ENCODE measurements around the gene BRAF.
A peak's percentile ranks its signal among the peaks of the same experiment; 100 is the strongest.
"Not testable (repeated sequence)": the region's sequence is repeated elsewhere in the genome, so short reads cannot be mapped to it uniquely, and the experiment has no call there.

Gene BRAF

DNA sequence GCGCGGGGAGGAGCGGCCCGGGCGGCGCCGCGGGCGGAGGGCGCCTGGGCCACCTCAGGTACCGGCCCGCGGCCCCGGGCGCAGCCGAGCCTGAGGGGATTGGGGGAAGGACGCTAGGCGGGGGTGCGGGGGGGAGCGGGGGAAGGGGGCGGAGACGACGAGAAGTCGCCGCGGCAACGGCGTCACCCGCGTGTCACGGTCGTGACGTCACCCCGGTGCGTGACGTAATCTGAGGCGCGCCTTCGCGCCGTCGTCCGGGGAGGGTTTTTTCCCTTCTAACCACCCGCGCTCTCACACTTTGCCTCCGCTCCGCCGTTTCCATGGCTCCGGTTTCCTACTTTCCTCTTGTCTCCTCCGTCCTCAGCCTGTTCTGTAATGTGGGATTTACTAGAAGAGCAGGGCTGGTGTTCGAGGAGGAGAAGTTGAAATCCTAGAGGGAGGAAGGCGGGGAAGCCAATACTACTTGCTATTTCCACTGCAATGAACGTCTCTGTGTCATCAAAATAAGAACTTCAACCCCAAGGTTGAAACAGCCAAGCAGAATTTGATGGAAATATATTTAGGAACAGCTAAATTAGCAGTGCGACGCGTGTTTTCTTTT is at the start of gene BRAF:
Gene BRAF, minus strand, starts transcription at position 109 of the 601 bp plus-strand sequence. CDS start 226 bp downstream, outside the sequence.
- DNase-seq (ENCODE audit: low read depth in 2 of 2): peak; percentile 89 to 90

DNA sequence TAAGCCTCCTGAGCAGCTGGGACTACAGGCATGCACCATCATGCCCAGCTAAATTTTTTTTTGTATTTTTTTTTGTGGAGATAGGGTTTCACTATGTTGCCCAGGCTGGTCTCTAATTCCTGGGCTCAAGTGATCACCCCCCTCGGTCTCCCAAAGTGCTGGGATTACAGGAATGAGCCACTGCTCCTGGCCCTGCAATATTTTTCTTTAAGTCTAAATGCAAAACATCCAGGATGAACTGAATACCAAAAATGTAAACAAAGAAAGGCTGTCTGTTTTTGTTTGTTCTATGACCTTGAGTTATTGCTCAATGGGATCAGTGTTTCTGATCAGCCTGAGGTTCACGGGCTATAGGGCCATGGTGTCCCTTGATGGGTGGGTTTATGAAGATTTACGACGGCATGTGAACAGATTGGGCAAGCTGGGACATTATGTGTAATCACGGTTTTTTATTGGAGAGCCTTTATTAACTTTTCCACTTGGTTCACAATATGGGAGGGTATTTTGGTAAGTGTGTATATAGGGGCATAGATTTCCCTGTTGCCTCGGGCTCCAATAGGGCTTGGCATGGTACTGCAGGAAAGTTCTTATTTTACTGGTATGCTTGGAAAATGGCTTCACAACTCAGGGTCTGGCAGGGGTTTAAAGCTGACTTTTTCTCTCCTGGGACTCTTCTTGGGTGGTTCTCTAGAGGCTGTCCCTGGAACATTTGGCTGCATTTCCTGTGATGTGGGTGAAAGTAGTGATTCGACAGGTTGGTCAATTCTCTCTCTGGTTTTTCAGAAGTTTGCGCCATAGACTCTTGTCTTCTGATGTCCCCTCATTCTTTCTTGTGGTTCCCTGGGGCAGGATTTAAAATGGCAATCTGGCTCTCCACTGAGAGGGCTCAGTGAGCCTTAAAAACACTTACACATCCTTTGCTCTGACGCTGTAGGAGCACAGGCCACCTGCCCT is 48.4 kb upstream of the BRAF start:
- no peak for DNase-seq (ENCODE audit: low read depth in 2 of 2)

GRCh38 chr7:140972344-140972743 is 47.6 kb upstream of the BRAF start:
- DNase-seq (ENCODE audit: low read depth in 2 of 2): no peak

DNA sequence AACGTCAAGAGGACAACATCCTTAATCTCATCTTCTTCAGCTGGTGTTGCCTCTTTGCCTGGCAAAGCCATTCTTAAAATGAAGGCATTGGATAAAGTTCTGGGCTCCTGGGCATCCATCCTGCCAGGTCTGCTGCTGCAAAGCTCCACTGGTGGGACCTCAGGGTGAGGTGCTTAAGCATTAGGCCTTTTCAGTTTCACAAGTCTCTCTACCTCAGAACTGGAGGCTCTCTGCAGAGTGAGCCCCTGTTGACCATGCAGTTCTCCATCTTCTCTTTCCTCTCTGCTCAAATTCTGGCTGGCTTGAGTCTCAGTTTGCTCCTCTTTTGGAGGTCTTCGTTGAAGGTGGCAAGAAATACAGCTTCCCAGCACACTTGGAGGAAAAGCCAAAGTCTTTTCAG is 42.7 kb upstream of the BRAF start:
- no peak for DNase-seq (ENCODE audit: low read depth in 2 of 2)

DNA sequence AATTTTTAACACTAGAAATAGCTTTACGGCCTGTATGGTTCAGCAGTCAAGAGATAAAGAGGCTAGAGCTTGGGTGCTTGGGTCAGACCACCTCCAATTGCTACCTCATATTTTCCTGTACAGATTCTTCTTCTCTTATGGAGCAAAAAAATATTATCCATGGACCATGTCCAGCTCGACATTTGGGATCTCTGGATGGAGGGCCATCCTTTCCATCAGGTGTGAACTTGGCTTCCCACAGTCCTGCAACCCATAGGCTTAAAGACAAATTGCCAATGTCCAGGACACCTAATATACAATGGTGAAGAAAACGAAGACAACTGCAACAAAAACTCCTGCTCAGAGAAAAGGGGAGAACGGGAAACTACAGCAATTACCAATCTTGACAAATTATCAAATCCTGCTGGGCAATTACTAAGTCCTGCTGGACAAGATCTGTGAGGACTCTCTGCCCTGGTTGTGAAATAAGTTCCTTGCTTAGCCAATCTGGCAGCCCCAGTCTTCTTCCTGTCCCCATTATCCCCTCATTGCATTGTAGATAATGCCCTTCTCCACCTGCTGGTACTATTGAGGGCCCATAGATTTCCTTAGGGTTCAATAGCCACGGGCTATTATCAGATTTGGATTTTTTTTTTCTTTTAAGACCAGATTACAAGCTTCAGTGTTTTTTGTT is 42.0 kb upstream of the BRAF start:
- DNase-seq (ENCODE audit: low read depth in 2 of 2): no peak

- DNase-seq (ENCODE audit: low read depth in 2 of 2): no peak
Observed at GRCh38 chr7:140961117-140961516, 36.4 kb upstream of the BRAF start.

GRCh38 chr7:140956997-140957396 is 32.3 kb upstream of the BRAF start:
- not testable (repeated sequence) for DNase-seq (ENCODE audit: low read depth in 2 of 2)

GRCh38 chr7:140945940-140946339 is 21.2 kb upstream of the BRAF start:
- DNase-seq (ENCODE audit: low read depth in 2 of 2): no peak

GRCh38 chr7:140942242-140942641 is 17.5 kb upstream of the BRAF start:
- DNase-seq (ENCODE audit: low read depth in 2 of 2): not testable (repeated sequence)

GRCh38 chr7:140940898-140941297 is 16.2 kb upstream of the BRAF start:
- DNase-seq (ENCODE audit: low read depth in 2 of 2): no peak

- DNase-seq (ENCODE audit: low read depth in 2 of 2): no peak
Observed at GRCh38 chr7:140937702-140938264, 13.1 kb upstream of the BRAF start.

GRCh38 chr7:140928491-140929309 is 4.0 kb upstream of the BRAF start:
- no peak for DNase-seq (ENCODE audit: low read depth in 2 of 2)

GRCh38 chr7:140927945-140928344 is 3.2 kb upstream of the BRAF start:
- DNase-seq (ENCODE audit: low read depth in 2 of 2): not testable (repeated sequence)

- no peak for DNase-seq (ENCODE audit: low read depth in 2 of 2)
Observed at GRCh38 chr7:140927351-140927750, 2.6 kb upstream of the BRAF start.

DNA sequence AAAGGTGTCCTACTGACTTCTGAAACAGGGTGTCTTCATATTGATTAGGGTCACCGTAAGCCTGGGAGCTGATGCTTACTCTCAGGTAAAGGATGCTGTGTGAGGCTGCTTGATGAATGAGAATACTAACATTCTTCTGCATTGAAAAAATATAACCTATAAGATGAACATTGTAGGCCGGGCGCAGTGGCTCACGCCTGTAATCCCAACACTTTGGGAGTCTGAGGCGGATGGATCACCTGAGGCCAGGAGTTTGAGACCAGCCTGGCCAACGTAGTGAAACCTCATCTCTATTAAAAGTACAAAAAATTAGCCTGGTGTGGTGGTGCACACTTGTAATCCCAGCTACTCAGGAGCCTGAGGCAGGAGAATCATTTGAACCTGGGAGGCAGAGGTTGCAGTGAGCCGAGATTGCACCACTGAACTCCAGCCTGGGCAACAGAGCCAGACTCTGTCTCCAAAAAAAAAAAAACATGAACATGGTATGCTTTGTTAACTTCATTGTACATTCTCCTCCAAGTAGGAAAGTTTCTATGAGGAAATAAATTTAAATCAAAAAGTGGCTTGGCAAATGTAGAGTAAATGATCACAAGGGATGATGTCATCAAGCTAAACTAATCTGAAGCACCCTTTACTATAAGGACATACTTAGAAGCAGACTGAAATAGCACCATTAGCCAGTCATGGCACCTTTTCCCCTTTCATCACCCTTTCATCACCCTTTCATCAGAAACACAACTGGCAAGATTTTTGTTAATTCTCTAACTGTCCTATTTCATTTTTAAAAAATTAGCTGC is 1.5 kb upstream of the BRAF start:
- DNase-seq (ENCODE audit: low read depth in 2 of 2): no peak

DNA sequence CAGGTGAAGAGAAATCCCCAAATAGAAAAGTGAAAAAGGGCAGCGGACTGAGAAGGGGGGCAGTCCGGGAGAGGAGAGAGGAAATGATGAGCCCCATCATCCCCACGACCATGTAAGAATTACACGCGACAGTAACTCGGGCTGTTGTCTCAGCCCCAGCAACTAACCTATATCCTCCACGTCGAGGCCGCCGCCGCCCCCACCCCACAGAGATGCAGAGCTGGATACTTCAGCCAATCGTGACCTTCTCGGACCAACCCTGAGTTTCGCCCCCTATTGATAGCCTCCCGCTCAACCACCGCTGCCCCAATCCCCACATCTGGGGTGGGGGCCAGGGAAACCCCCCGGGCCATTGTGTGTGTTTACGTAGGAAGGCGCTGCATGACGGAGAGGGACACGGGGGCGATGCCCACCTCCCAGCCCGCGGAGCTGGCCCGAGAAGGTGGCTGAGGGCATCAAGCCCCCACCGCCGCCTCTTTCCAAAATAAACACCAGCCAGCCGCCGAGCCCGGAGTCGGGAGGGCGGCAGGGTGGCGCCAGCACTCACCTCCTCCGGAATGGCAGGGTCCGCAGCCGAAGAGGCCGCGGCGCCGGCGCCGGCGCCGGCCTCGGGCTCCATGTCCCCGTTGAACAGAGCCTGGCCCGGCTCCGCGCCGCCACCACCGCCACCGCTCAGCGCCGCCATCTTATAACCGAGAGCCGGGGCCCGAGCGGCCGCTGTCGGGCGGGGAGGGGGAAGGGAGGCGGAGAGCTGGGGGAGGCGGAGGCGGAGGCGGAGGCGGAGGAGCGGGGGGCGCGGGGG is 509 bp downstream of the BRAF start:
- peak; percentile 38 to 56 for DNase-seq (ENCODE audit: low read depth in 2 of 2)

GRCh38 chr7:140923358-140924006 is 1.2 kb downstream of the BRAF start:
- DNase-seq (ENCODE audit: low read depth in 2 of 2): no peak

DNA sequence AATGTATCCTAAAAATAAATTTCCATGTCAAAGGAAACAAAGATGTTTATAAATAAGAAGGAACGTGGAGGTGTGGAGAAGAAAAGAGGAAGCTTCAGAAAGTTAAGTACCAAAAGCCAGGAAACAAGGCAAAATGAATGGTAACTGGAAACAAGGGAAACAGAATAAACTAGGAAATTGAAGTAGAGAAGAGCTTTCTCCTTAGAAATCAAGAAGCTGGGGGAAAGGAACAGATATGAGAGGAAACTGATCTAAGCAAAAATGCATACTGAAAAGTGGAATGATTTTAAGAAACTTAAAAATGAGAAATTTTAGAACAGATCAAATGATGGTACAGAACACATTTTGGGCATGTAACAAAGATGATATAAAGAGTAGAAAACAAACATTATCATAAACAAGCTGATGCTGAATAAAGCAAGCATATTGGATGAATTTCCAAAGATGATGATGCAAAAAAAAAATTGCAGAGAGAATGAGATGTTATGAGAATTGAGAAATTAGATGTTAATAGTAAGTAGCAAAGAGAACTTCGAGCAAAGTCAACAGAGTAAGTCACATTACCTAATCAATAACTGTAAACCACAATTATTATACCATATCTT is 1.9 kb downstream of the BRAF start:
- DNase-seq (ENCODE audit: low read depth in 2 of 2): no peak

DNA sequence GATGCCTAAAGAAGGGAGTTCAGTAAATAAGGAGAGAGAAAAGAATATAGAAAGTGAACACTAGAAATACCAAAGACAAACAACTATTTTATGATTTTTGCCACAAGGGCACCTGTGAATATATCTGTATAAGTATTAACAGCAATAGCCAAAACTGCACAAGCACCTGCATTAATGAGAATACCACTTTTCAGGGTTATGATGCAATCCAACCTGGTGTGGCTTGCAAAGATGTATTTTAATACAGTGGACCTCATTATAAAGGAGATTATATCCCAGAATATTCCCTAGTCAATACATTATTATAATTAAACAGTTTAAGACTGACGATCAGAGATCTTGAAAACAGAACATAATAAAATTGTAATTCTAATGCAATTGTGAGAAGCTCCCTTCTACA is 4.0 kb downstream of the BRAF start:
- DNase-seq (ENCODE audit: low read depth in 2 of 2): no peak

Measured in stimulated activated CD4-positive, alpha-beta T cell treated with anti-CD3 and anti-CD28 coated beads, Interleukin-12 subunit alpha, Interleukin-12 subunit beta, amount 100 ng/mL, for 24 hours (primary cell).